Measurements from ENCODE around the gene ICAM4. TPM values are rescaled to one million over a fixed set of nuclear protein-coding genes. Genes with fewer than 3 reads are reported as not detected.
"Not testable (repeated sequence)": the region's sequence is repeated elsewhere in the genome, so short reads cannot be mapped to it uniquely, and the experiment has no call there.

Gene ICAM4
- total RNA-seq, 1 experiment from 2014 or later: 2.0 TPM

DNA sequence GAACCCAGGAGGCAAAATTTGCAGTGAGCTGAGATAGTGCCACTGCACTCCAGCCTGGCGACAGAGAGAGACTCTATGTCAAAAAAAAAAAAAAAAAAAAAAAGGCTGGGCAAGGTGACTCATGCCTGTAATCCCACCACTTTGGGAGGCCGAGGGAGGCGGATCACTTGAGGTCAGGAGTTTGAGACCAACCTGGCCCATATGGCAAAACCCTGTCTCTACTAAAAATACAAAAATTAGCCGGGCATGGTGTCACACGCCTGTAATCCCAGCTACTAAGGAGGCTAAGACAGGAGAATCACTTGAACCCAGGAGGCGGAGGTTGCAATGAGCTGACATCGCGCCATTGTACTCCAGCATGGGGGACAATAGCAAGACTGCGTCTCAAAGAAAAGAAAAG is 50.0 kb downstream of the ICAM4 start:
- ATAC-seq; H3K27ac Mint-ChIP-seq; H3K27me3 Mint-ChIP-seq (ENCODE audit: low read depth); H3K9me3 Mint-ChIP-seq; DNase-seq (ENCODE audit: low spot score); H3K36me3 Mint-ChIP-seq; POLR2A ChIA-PET; H3K4me3 Mint-ChIP-seq: not testable (repeated sequence)
- CTCF ChIA-PET: interaction anchor here (1.4 to 3.7 kb wide), 4 partner anchors 17 to 52 kb away, joined by 4 to 24 read pairs (median 8); partner anchors contain the start of gene TYK2
- H3K4me1 Mint-ChIP-seq: peaks cover 39% of the 10 kb centered on the region

Other genes starting within 250 kb of the ICAM4 start
- gene SHFL, start 200.6 kb upstream of the ICAM4 start, total RNA-seq (2021): 22.5 to 28.4 TPM (median 23.0 TPM) in 3 replicates
- 0.21 to 0.30 TPM (median 0.28 TPM) in 3 replicates for gene ANGPTL6, start 184.3 kb upstream of the ICAM4 start, total RNA-seq (2021)
- gene PPAN, start 180.6 kb upstream of the ICAM4 start, total RNA-seq (2021): 74.1 to 83.7 TPM (median 80.8 TPM) in 3 replicates
- 21.0 to 21.5 TPM (median 21.2 TPM) in 3 replicates for gene P2RY11, start 175.3 kb upstream of the ICAM4 start, total RNA-seq (2021)
- gene EIF3G, start 167.1 kb upstream of the ICAM4 start, total RNA-seq (2021): 318 to 333 TPM (median 323 TPM) in 3 replicates
- gene DNMT1, start 92.0 kb upstream of the ICAM4 start, total RNA-seq (2021): 174 to 210 TPM (median 191 TPM) in 3 replicates
- gene S1PR2, start 55.6 kb upstream of the ICAM4 start, total RNA-seq (2021): 12.9 to 13.6 TPM (median 13.2 TPM) in 3 replicates
- gene MRPL4, start 34.7 kb upstream of the ICAM4 start, total RNA-seq (2021): 109 to 112 TPM (median 110 TPM) in 3 replicates
- gene ICAM1, start 15.8 kb upstream of the ICAM4 start, total RNA-seq (2021): 3.8 to 5.4 TPM (median 4.8 TPM) in 3 replicates
- 7.3 to 8.1 TPM (median 8.0 TPM) in 3 replicates for gene ICAM5, start 3.0 kb downstream of the ICAM4 start, total RNA-seq (2021)
- gene ZGLP1, start 22.9 kb downstream of the ICAM4 start, total RNA-seq (2021): 5.9 to 8.9 TPM (median 7.7 TPM) in 3 replicates
- 26.2 to 27.0 TPM (median 26.6 TPM) in 3 replicates for gene FDX2, start 29.1 kb downstream of the ICAM4 start, total RNA-seq (2021)
- 85.8 to 87.4 TPM (median 86.9 TPM) in 3 replicates for gene RAVER1, start 46.6 kb downstream of the ICAM4 start, total RNA-seq (2021)
- 18.7 to 21.3 TPM (median 21.3 TPM) in 3 replicates for gene ICAM3, start 52.7 kb downstream of the ICAM4 start, total RNA-seq (2021)
- gene TYK2, start 93.6 kb downstream of the ICAM4 start, total RNA-seq (2021): 63.8 to 66.4 TPM (median 65.1 TPM) in 3 replicates
- 163 to 204 TPM (median 164 TPM) in 3 replicates for gene CDC37, start 116.6 kb downstream of the ICAM4 start, total RNA-seq (2021)
- gene PDE4A, start 133.6 kb downstream of the ICAM4 start, total RNA-seq (2021): 5.3 to 5.9 TPM (median 5.8 TPM) in 3 replicates
- gene KEAP1, start 216.4 kb downstream of the ICAM4 start, total RNA-seq (2021): 65.1 to 74.9 TPM (median 68.7 TPM) in 3 replicates
- gene S1PR5, start 230.5 kb downstream of the ICAM4 start, total RNA-seq (2021): 3.8 to 5.4 TPM (median 4.1 TPM) in 3 replicates